HG03159 (cell line): ENCODE measurements around the gene CHRNB2.
A peak's percentile ranks its signal among the peaks of the same experiment; 100 is the strongest.

Experiments used
- ATAC-seq: cut with Tn5 transposase; IDR thresholded peaks from one replicate; pipeline ENCODE4 v1.9.1; 2021; ENCODE audit warnings: mild to moderate bottlenecking, moderate library complexity; ENCODE audit not compliant: unreplicated experiment

Gene CHRNB2

DNA sequence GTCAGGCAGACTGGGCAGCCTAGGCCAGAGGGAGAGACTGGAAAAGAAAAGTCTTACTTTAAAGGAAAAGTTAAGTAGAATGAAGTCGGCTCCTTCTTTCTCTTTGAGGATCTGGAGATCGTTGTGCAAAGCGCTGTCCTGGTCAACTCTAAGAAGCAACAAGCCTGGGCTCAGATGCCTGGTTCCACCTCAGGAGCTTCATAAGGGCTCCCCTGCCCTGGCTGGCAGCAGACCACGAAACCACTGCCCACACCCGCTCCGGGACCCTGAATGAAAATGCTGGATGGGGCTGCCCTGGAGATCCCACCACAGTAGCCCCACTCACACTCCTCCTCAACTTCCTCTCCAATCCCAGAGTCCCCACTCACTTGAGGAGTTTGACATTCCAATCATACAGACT lies 15.5 kb upstream of the CHRNB2 start:
- no peak for ATAC-seq

DNA sequence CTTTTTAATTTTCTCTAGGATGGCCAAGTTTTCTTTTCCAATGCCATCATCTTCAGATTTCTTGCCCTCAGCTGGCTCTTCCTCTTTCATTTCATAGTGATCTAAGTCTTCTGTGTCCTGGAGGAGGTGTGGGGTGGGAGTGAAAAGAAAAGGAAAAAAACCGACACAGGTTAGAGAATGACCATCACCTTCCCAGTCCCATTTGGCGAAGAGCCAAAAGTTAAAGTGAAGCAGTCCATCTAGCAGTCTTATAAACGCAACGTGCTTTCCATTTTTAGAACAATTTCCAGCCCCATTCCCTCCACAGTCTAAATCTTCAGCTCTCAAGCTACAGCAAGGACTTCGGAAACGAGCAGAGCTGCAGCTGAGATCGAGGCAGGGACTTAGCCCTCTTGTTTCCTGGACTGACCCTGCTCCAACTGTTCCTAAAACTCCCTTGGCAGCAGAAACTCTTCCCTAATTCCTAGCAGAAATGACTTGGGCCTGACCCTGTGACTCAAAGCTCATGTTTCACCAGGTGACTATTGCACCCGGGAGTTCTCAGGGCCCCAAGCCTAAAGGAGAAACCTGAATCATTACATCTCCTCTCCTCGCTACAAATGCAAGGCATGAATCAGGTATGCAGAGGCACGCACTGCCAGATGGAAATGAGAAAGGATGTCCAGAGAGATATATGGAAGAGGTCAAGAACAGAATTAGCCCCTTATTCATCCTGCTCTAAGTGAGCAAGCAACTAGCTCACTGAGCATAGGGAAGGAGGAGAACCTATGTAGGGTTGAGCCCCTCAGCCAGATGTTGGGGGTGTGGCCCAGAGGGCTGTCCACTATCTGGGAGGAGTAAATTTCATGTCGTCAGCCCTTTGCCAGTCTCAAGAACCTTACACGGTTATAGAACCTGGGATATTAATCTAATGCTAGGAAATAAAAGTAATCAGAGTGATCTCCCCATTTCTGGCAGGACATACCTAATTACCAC lies 14.2 kb upstream of the CHRNB2 start:
- no peak for ATAC-seq

GRCh38 chr1:154556422-154556821 lies 11.2 kb upstream of the CHRNB2 start:
- no peak for ATAC-seq

GRCh38 chr1:154557248-154557938 lies 10.2 kb upstream of the CHRNB2 start:
- ATAC-seq = no peak

DNA sequence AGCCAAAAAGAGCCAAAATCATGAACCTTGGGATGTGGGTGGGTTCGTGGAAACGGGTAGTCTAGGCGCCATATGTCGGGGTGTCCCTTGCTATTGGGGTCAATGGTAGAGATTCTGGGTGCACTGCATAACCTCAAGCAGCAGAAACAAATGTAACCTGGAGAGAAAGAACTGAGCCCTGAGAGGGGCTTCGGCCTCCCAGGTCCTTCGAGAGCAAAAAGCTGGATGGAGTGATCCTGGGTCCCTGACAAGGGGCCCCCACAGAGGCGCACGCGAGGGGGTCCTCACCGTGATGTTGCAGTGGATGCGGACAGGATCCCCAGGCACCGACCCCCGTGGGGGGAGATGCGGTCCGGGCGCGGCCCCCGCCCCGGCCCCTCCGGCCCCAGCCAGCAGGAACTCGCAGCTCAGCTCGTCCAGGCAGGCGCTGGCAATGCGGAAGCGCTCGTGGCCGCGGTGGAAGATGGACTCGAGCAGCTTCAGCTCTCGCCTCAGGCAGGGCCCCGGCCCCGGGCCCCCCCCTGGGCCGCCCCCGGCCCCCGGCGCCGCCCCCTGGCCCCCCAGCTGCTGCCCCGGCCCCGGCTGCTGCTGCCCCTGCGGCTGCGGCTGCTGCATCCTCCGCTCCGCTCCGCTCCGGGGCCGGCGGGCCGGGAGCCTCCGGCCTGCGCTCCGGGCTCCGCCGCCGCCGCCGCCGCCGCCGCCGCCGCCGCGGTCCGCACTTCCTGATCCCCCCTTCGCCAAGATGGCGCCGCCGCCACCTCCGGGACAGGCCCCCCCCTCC lies 9.4 kb upstream of the CHRNB2 start, which contains the start of gene UBE2Q1:
TSS of gene UBE2Q1 (minus strand) at position 724 of the 781 bp plus-strand sequence. CDS start at position 615, 109 bp downstream.
- ATAC-seq = peak; percentile 24

GRCh38 chr1:154558720-154559465 lies 8.7 kb upstream of the CHRNB2 start:
- ATAC-seq = peak; percentile 83

DNA sequence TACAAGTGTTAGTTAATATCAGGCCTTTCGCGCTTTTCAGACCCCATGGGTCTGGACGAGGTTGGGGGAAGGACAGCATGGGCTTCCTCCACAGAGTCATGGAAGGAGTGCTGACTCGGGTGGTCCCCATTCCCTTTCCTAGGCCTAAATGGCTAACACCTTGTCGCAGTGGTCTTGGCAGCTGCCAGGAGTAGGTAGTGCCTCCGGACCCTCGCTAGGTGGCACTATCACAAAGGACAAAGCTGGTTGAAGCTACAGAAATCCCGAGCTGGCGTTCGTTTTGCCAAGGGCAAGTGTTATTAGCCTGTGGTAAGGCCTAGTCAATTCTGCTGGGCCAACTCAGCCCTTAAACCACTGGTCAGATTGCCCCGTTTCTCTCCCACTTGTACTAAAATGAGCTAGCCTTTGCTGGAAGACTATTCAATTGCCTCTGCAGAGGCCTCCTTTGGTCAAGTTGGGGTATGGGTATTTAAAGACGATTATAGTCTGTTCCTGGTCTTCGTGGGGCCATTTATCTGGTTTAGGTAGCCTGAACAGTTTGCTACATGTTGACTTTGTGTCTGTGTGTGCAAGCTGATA lies 8.0 kb upstream of the CHRNB2 start:
- peak; percentile 44 for ATAC-seq

GRCh38 chr1:154565876-154566275 lies 1.7 kb upstream of the CHRNB2 start:
- no peak for ATAC-seq

- ATAC-seq = no peak
These were observed 708 bp downstream of the CHRNB2 start for GRCh38 chr1:154568157-154568815.

- no peak for ATAC-seq
These were observed 3.8 kb downstream of the CHRNB2 start for GRCh38 chr1:154571244-154571963.

DNA sequence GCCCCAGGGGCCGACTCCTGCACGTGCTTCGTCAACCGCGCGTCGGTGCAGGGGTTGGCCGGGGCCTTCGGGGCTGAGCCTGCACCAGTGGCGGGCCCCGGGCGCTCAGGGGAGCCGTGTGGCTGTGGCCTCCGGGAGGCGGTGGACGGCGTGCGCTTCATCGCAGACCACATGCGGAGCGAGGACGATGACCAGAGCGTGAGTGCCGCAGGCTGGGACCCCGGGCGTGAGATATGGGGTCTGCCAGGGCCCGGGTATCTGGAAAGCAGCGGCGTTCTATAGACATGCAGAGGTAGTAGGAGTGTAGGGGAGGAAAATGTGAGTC lies 4.3 kb downstream of the CHRNB2 start:
- no peak for ATAC-seq

- ATAC-seq = no peak
These were observed 5.0 kb downstream of the CHRNB2 start for GRCh38 chr1:154572468-154573167.

DNA sequence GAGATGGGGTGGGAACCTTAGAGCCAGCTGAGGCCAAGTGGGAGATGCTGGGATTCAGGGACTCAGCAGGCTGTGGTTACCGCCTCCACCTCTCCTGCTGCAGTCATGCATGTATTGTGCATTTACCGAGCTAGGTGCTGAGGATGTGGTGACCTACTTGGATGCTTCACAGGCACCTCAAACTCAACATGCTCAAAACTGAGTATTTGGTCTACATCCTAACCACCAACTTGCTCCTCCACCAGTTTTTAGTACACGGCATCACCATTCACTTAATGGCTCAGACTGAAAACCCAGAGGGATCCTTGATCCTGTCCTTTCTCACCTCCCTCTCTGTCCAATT lies 5.6 kb downstream of the CHRNB2 start:
- no peak for ATAC-seq

GRCh38 chr1:154574716-154575115 lies 7.1 kb downstream of the CHRNB2 start:
- no peak for ATAC-seq

GRCh38 chr1:154575147-154575927 lies 7.8 kb downstream of the CHRNB2 start:
- no peak for ATAC-seq

DNA sequence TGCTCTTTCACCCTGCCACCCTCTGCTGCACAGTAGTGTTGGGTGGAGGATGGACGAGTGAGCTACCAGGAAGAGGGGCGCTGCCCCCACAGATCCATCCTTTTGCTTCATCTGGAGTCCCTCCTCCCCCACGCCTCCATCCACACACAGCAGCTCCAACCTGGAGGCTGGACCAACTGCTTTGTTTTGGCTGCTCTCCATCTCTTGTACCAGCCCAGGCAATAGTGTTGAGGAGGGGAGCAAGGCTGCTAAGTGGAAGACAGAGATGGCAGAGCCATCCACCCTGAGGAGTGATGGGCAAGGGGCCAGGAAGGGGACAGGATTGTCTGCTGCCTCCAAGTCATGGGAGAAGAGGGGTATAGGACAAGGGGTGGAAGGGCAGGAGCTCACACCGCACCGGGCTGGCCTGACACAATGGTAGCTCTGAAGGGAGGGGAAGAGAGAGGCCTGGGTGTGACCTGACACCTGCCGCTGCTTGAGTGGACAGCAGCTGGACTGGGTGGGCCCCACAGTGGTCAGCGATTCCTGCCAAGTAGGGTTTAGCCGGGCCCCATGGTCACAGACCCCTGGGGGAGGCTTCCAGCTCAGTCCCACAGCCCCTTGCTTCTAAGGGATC lies 8.5 kb downstream of the CHRNB2 start:
- ATAC-seq = no peak

- ATAC-seq = no peak
These were observed 9.9 kb downstream of the CHRNB2 start for GRCh38 chr1:154577346-154578057.
